ACC112 (cell line): ENCODE measurements around the gene RGS12.

Experiments used
- H2AFZ ChIP-seq: fragments of 200-600 bp; sonication (generic); one replicate; pipeline ENCODE4 v1.6.0; 2017; ENCODE audit warnings: antibody characterized with exemption, low read length; ENCODE audit not compliant: unreplicated experiment
- H3K27ac ChIP-seq: fragments of 200-600 bp; sonication (generic); 2 replicates; pipeline ENCODE4 v1.5.1; 2014; ENCODE audit warnings: low read depth, mild to moderate bottlenecking, antibody characterized with exemption, low read length, moderate library complexity
- H3K27me3 ChIP-seq: fragments of 200-600 bp; sonication (generic); 2 replicates; pipeline ENCODE4 v1.6.1; 2014; ENCODE audit warnings: mild to moderate bottlenecking, antibody characterized with exemption, low read length, moderate library complexity, mixed read lengths; ENCODE audit not compliant: insufficient read depth
- H3K36me3 ChIP-seq: fragments of 200-600 bp; sonication (generic); 2 replicates; pipeline ENCODE4 v1.6.1; 2016; ENCODE audit warnings: mild to moderate bottlenecking, antibody characterized with exemption, low read length, moderate library complexity, mixed read lengths; ENCODE audit not compliant: insufficient read depth
- H3K4me1 ChIP-seq: fragments of 200-600 bp; sonication (generic); one replicate; pipeline ENCODE4 v1.6.1; 2016; ENCODE audit warnings: low read length, mixed read lengths; ENCODE audit not compliant: insufficient read depth, unreplicated experiment, control insufficient read depth
- H3K4me3 ChIP-seq: fragments of 200-600 bp; sonication (generic); 2 replicates; pipeline ENCODE4 v1.5.1; 2014; ENCODE audit warnings: mild to moderate bottlenecking, low read depth, low read length
- H3K79me2 ChIP-seq: fragments of 200-600 bp; sonication (generic); one replicate; pipeline ENCODE4 v1.6.0; 2016; ENCODE audit warnings: low read length; ENCODE audit not compliant: control insufficient read depth, unreplicated experiment, insufficient read depth

The RGS12 gene

GRCh38 chr4:3315566-3315965 is 22.7 kb downstream of the RGS12 start:
- Histone ChIP-seq H3K27me3 (no peaks in the 10 kb centered on the region), H3K27ac (no peak overlapping the region), H3K4me3 (no peak overlapping the region), H3K4me1 (no peaks in the 10 kb centered on the region), H2AFZ (no peak overlapping the region), H3K36me3 (no peaks in the 10 kb centered on the region), H3K79me2 (peaks cover 2% of the 10 kb centered on the region)

- H3K4me1 ChIP-seq = no peaks in the 10 kb centered on the region
- no peaks in the 10 kb centered on the region for H3K36me3 ChIP-seq
- no peaks in the 10 kb centered on the region for H3K27me3 ChIP-seq
- H3K79me2 ChIP-seq = peaks cover 2% of the 10 kb centered on the region
- no peak overlapping the region for H3K27ac ChIP-seq
- no peak overlapping the region for H3K4me3 ChIP-seq
- no peak overlapping the region for H2AFZ ChIP-seq
These were observed 23.3 kb downstream of the RGS12 start for GRCh38 chr4:3316146-3316545.

- H2AFZ ChIP-seq = no peak overlapping the region
- no peak overlapping the region for H3K4me3 ChIP-seq
- no peaks in the 10 kb centered on the region for H3K4me1 ChIP-seq
- no peaks in the 10 kb centered on the region for H3K36me3 ChIP-seq
- no peaks in the 10 kb centered on the region for H3K27me3 ChIP-seq
- H3K27ac ChIP-seq = no peak overlapping the region
- peaks cover 2% of the 10 kb centered on the region for H3K79me2 ChIP-seq
These were observed 24.3 kb downstream of the RGS12 start for GRCh38 chr4:3317011-3317655.

- Histone ChIP-seq H3K36me3 (no peaks in the 10 kb centered on the region), H3K27ac (no peak overlapping the region), H3K4me1 (no peaks in the 10 kb centered on the region), H3K27me3 (no peaks in the 10 kb centered on the region), H2AFZ (no peak overlapping the region), H3K4me3 (no peak overlapping the region), H3K79me2 (peaks cover 2% of the 10 kb centered on the region)
These were observed 24.9 kb downstream of the RGS12 start for GRCh38 chr4:3317656-3318211.

DNA sequence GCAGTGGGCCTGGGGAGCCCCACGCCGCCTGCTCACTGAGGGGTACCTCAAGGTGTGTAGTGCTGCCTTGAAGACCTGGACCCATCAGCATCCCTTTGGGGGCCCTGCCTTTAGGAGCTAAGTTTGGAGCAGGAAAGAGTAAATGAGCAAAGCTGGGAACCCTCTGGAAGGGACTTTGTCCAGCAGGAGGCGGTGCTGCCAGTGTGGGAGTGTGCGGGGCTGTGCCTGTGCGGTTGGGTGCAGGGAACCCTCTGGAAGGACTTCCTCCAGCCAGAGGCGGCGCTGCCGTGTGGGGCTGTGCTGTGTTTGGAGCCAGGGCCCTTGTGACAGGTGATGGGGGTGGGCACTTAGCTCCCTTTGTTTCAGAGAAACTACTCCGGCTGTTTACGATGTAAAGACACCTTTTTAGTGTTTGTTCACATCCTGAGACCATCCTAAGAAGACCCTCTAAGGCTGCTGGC is 25.8 kb downstream of the RGS12 start:
- Histone ChIP-seq H3K4me1 (no peaks in the 10 kb centered on the region), H3K4me3 (no peak overlapping the region), H3K79me2 (no peaks in the 10 kb centered on the region), H2AFZ (no peak overlapping the region), H3K36me3 (no peaks in the 10 kb centered on the region), H3K27me3 (no peaks in the 10 kb centered on the region), H3K27ac (no peak overlapping the region)

GRCh38 chr4:3320361-3321023 is 27.7 kb downstream of the RGS12 start:
- H3K79me2 ChIP-seq = no peaks in the 10 kb centered on the region

GRCh38 chr4:3321295-3321889 is 28.6 kb downstream of the RGS12 start:
- Histone ChIP-seq H3K36me3 (no peaks in the 10 kb centered on the region), H3K79me2 (no peaks in the 10 kb centered on the region), H3K27ac (no peak overlapping the region), H3K4me3 (no peak overlapping the region), H3K27me3 (no peaks in the 10 kb centered on the region), H2AFZ (no peak overlapping the region), H3K4me1 (no peaks in the 10 kb centered on the region)

More at GRCh38 chr4:3320361-3321023, 27.7 kb downstream of the RGS12 start:
- Histone ChIP-seq H2AFZ (no peak overlapping the region), H3K27ac (no peak overlapping the region), H3K4me1 (no peaks in the 10 kb centered on the region), H3K36me3 (no peaks in the 10 kb centered on the region), H3K4me3 (no peak overlapping the region), H3K27me3 (no peaks in the 10 kb centered on the region)

- H3K4me1 ChIP-seq = no peaks in the 10 kb centered on the region
- H3K27me3 ChIP-seq = no peaks in the 10 kb centered on the region
- H2AFZ ChIP-seq = no peak overlapping the region
- H3K36me3 ChIP-seq = no peaks in the 10 kb centered on the region
- no peaks in the 10 kb centered on the region for H3K79me2 ChIP-seq
- no peak overlapping the region for H3K27ac ChIP-seq
- H3K4me3 ChIP-seq = no peak overlapping the region
These were observed 29.3 kb downstream of the RGS12 start for GRCh38 chr4:3322059-3322550.

- no peaks in the 10 kb centered on the region for H3K36me3 ChIP-seq
- no peaks in the 10 kb centered on the region for H3K79me2 ChIP-seq
- no peaks in the 10 kb centered on the region for H3K4me1 ChIP-seq
- no peak overlapping the region for H2AFZ ChIP-seq
- H3K27ac ChIP-seq = no peak overlapping the region
- no peak overlapping the region for H3K4me3 ChIP-seq
- H3K27me3 ChIP-seq = no peaks in the 10 kb centered on the region
These were observed 30.3 kb downstream of the RGS12 start for GRCh38 chr4:3323071-3323481.

DNA sequence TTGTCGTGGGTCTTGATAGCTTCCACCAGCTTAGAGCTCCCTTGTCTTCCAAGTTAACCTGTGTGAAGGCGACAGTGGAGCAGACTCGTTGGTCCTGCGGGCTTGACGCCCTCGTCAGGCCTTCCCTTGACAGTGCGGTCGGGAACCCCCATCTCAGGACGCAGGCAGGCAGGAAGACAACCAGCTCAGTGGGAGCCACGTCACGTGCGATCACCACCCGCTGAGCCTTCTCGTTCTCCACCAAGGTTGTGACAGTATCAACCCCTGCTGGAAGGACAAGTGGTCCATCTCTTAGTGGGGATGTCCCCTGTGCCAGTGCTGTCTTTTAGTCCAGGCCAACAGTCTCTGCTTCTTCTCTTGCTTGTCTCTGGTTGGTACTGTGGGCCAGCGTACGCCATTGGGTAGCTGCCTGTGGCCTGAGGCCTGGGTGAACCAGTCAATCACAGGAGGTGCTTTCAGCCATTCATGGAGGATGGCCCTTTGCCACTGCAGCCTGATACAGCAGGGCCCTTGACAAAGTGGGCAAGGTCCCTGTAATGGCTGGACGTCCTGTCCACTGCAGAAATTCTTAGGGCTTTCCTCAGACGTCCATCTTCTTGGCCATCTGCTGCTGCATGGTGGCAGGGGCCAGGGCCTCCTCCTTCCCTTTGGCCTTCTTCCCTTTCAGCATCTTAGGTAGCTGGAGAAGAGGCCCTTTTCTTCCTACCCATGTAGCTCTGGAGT is 31.4 kb downstream of the RGS12 start:
- Histone ChIP-seq H3K4me3 (no peak overlapping the region), H2AFZ (no peak overlapping the region), H3K27ac (no peak overlapping the region), H3K36me3 (no peaks in the 10 kb centered on the region), H3K4me1 (no peaks in the 10 kb centered on the region), H3K79me2 (no peaks in the 10 kb centered on the region), H3K27me3 (no peaks in the 10 kb centered on the region)
